NT2/D1 (cell line): ENCODE results near the gene VPS8.

ENCODE experiments used
- DNase-seq: peaks from one replicate; pipeline ENCODE4 v3.0.0-alpha.2; 2011; ENCODE audit warnings: low read depth, low spot score
- H3K27me3 ChIP-seq: 2 replicates; pipeline ENCODE4 v1.6.0; 2011; ENCODE audit warnings: mild to moderate bottlenecking; ENCODE audit not compliant: insufficient read length, insufficient read depth
- H3K36me3 ChIP-seq: 2 replicates; pipeline ENCODE4 v1.6.1; 2011; ENCODE audit warnings: mild to moderate bottlenecking, low read length, mixed read lengths; ENCODE audit not compliant: insufficient read depth, insufficient read length
- H3K4me1 ChIP-seq: 2 replicates; pipeline ENCODE4 v1.5.1; 2011; ENCODE audit not compliant: insufficient read depth, insufficient read length
- H3K4me3 ChIP-seq: 2 replicates; pipeline ENCODE4 v1.5.1; 2011; ENCODE audit warnings: low read depth; ENCODE audit not compliant: insufficient read length
- H3K9ac ChIP-seq: 2 replicates; pipeline ENCODE4 v1.6.0; 2011; ENCODE audit warnings: low read depth; ENCODE audit not compliant: insufficient read length
- H3K9me3 ChIP-seq: 2 replicates; pipeline ENCODE4 v1.5.1; 2011; ENCODE audit warnings: mild to moderate bottlenecking, low read length; ENCODE audit not compliant: insufficient read depth
- SUZ12 ChIP-seq: IDR thresholded peaks from 2 replicates; pipeline ENCODE4 v1.6.1; 2011; ENCODE audit not compliant: insufficient read length, insufficient read depth; ENCODE audit errors: extremely low read depth
- YY1 ChIP-seq: IDR thresholded peaks from 2 replicates; pipeline ENCODE4 v1.6.1; 2011; ENCODE audit not compliant: insufficient read length, insufficient read depth
- ZNF274 ChIP-seq: IDR thresholded peaks from 2 replicates; pipeline ENCODE4 v1.6.1; 2011; ENCODE audit warnings: mild to moderate bottlenecking, low read depth, low read length

Gene VPS8

DNA sequence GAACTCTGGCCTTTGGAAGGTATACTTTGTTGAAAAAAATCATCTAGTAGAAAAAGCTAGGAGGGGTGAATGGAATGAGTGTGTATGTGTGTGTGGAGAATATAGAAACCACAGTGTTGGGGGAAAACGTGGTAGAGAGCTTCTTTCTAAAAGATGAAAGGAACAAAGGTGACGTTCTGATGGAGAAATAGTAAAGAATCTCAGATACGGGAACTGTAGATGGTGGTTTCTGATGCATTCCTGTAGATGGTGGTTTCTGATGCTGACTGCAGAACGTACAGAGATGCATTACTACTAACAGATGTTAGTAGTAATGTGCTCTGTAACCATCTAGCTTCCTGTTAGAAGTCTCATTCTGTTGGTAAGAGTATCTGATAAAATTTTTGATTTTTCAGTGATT, 60.2 kb downstream of the VPS8 start:
- Histone ChIP-seq H3K27me3 (no peaks in the 10 kb centered on the region), H3K4me1 (no peaks in the 10 kb centered on the region), H3K9ac (no peak overlapping the region), H3K36me3 (peaks cover 16% of the 10 kb centered on the region), H3K4me3 (no peak overlapping the region), H3K9me3 (no peaks in the 10 kb centered on the region)
- DNase-seq = no peak
- no peak for TF ChIP-seq SUZ12
- no peak for TF ChIP-seq ZNF274
- no peak for TF ChIP-seq YY1

DNA sequence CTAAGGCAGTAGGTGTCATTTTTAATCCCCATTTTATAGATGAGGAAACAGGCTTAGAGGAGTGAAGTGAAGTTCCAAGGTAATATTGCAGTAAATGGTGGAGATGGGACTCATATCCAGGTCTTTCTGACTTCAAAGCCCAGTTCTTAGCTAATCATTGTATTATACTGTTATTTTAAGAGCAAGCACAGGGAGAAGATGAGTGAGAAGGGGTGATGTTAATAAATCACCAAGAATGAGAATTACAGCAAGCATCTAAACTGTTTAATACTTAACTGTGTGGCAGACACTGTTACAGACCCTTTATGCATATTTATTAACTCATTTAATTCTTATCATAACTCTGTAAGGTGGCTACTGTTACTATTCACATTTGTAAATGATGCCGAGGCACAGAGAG, 61.2 kb downstream of the VPS8 start:
- Histone ChIP-seq H3K4me1 (no peaks in the 10 kb centered on the region), H3K9me3 (no peaks in the 10 kb centered on the region), H3K27me3 (no peaks in the 10 kb centered on the region), H3K4me3 (no peak overlapping the region), H3K36me3 (peaks cover 16% of the 10 kb centered on the region), H3K9ac (no peak overlapping the region)
- TF ChIP-seq ZNF274 (no peak), SUZ12 (no peak), YY1 (no peak)
- DNase-seq = no peak

DNA sequence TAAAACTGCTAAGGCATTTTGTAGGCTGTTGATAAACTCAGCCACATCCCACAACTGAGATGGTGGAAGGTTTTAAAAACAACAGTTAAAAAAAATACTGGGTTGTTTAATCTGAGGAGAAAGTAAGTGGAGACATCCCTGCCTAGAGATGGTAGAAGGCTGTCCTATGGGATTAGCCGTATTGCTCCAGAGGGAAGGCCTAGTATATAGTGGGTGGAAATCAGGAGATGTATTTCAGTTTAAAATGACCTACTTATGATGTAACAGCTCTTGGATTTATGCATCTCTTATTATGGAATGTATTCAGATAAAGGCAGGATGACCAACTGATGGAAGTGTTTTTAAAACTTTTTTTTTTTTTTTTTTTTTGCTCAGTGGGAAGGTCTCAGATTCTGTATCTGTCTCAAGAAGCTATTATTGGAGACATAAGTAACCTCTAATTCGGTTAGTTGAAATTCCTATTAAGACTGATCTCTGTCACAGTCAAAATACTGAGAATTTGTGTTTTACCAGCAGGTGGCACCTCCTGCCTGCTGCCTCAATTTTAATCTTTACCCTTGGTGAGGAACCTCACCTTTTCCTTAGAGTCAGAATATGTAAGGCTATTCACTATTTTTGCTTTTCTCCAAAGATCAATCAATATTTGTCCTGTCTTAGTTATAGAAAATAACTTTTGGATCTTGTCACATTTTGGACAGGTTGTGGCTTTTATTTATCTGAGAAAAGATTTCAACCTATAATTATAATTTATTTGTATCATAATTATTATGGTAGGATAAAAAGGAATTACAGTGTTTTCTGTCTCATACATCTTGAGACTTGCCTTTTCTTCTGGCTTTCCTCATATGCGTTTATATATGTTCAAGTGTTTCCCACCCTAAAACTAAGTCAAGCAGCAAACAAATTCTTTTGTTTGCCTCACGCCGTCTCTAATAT, 63.0 kb downstream of the VPS8 start:
- TF ChIP-seq SUZ12 = no peak
- TF ChIP-seq YY1 = no peak
- no peak for TF ChIP-seq ZNF274
- Histone ChIP-seq H3K4me1 (no peaks in the 10 kb centered on the region), H3K9ac (no peak overlapping the region), H3K4me3 (no peak overlapping the region), H3K27me3 (no peaks in the 10 kb centered on the region), H3K9me3 (no peaks in the 10 kb centered on the region), H3K36me3 (peaks cover 7% of the 10 kb centered on the region)
- DNase-seq = peak; percentile 36

- no peak for DNase-seq
- Histone ChIP-seq H3K9ac (no peak overlapping the region), H3K9me3 (no peaks in the 10 kb centered on the region), H3K27me3 (no peaks in the 10 kb centered on the region), H3K4me1 (no peaks in the 10 kb centered on the region), H3K4me3 (no peak overlapping the region), H3K36me3 (peaks cover 4% of the 10 kb centered on the region)
- no peak for TF ChIP-seq YY1
- TF ChIP-seq ZNF274 = no peak
- no peak for TF ChIP-seq SUZ12
Observed at GRCh38 chr3:184880276-184881019, 68.5 kb downstream of the VPS8 start.

GRCh38 chr3:184884359-184885017, 72.5 kb downstream of the VPS8 start:
- no peaks in the 10 kb centered on the region for H3K9me3 ChIP-seq
- no peak for DNase-seq
- H3K4me1 ChIP-seq = no peaks in the 10 kb centered on the region
- H3K27me3 ChIP-seq = no peaks in the 10 kb centered on the region
- no peak for TF ChIP-seq ZNF274
- TF ChIP-seq YY1 = no peak
- TF ChIP-seq SUZ12 = no peak
- no peak overlapping the region for H3K9ac ChIP-seq
- no peaks in the 10 kb centered on the region for H3K36me3 ChIP-seq
- no peak overlapping the region for H3K4me3 ChIP-seq

GRCh38 chr3:184885112-184885511, 73.1 kb downstream of the VPS8 start:
- no peak for TF ChIP-seq SUZ12
- no peak for TF ChIP-seq YY1
- no peak for DNase-seq
- Histone ChIP-seq H3K27me3 (no peaks in the 10 kb centered on the region), H3K4me3 (no peak overlapping the region), H3K36me3 (no peaks in the 10 kb centered on the region), H3K9me3 (no peaks in the 10 kb centered on the region), H3K4me1 (no peaks in the 10 kb centered on the region), H3K9ac (no peak overlapping the region)

- no peak overlapping the region for H3K9ac ChIP-seq
- H3K4me1 ChIP-seq = no peaks in the 10 kb centered on the region
- no peaks in the 10 kb centered on the region for H3K9me3 ChIP-seq
- H3K4me3 ChIP-seq = no peak overlapping the region
- H3K27me3 ChIP-seq = no peaks in the 10 kb centered on the region
- DNase-seq = no peak
- TF ChIP-seq ZNF274 (no peak), SUZ12 (no peak)
- no peaks in the 10 kb centered on the region for H3K36me3 ChIP-seq
Observed at GRCh38 chr3:184887574-184887973, 75.6 kb downstream of the VPS8 start.
